ENCODE data around the gene TP73. TPM values are rescaled to one million over a fixed set of nuclear protein-coding genes. Genes with fewer than 3 reads are reported as not detected.

Gene TP73
- total and polyA plus RNA-seq, 9 donors: 0.52 to 2.5 (median 1.2) TPM

DNA sequence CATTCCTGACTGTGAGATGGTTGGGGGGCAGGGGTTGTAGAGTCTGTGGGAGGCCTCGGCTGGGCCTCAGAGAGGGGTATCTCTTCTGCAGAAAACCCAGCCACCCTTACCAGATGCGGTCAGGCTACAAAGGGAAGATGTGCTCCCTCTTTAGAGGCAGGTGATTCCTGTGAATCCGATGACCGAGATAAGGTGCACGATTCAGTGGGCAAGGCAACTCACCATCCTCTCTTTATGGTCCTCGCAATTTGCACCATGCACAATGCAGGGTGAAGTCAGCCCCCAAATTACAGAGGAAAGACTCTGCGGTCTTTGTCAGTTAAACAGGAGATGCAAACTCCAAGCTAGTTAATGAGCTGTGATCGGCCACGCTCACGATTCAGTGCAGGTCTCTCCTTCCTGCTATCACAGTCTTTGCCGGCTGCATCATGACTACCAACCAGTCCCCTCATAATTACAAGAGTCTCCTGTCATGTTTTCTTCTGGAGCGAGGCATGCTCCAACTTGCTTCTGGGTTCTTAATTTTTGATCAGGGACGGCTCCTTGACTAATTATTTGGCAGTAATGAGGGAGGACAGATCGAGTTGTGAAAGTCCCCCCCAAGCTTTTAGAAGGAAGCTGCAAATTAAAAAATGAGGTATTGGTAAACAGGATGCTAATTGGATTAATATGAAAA is 12.5 kb downstream of the TP73 start:
- H3K27me3 ChIP-seq (ENCODE audit: control insufficient read depth, insufficient read depth, low read length): peaks cover 3% of the 10 kb centered on the region
- WGBS (ENCODE audit: insufficient coverage): 66% methylated on average over 12 of the region's 14 CpGs

DNA sequence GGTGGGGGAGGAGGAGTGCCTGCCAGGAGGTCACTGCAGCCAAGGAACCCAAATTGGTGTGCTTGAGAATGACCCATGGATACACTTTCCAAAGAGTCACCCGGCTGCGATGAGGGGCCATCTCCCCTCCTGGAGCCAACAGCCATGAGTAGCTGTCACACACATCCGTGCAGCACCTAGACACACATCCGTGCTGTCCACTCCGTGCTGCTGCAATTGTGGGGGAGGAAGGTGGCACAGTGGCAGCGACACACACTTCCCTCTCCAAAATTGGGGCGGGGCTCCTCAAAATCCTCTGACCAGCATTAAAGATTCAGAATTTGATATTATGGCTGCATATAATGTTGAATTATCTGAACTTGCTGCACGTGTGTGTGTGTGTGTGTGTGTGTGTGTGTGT is 15.8 kb downstream of the TP73 start:
- Histone ChIP-seq H3K27me3 (ENCODE audit: control insufficient read depth, insufficient read depth, low read length) (peaks cover 6% of the 10 kb centered on the region), H3K27ac (ENCODE audit: low read length) (no peak overlapping the region)

More for the DNA sequence above, 12.5 kb downstream of the TP73 start:
- Histone ChIP-seq H3K27ac (ENCODE audit: low read length) (no peak overlapping the region), H3K9me3 (replicated peaks; ENCODE audit: control insufficient read depth, low read depth, low read length) (no peaks in the 10 kb centered on the region), H3K4me3 (ENCODE audit: low read length) (no peak overlapping the region), H3K4me1 (ENCODE audit: control insufficient read depth, insufficient read depth, low read length) (peaks cover 17% of the 10 kb centered on the region), H3K36me3 (ENCODE audit: control insufficient read depth, insufficient read depth, low read length) (no peaks in the 10 kb centered on the region)
- DNase-seq: no peak

DNA sequence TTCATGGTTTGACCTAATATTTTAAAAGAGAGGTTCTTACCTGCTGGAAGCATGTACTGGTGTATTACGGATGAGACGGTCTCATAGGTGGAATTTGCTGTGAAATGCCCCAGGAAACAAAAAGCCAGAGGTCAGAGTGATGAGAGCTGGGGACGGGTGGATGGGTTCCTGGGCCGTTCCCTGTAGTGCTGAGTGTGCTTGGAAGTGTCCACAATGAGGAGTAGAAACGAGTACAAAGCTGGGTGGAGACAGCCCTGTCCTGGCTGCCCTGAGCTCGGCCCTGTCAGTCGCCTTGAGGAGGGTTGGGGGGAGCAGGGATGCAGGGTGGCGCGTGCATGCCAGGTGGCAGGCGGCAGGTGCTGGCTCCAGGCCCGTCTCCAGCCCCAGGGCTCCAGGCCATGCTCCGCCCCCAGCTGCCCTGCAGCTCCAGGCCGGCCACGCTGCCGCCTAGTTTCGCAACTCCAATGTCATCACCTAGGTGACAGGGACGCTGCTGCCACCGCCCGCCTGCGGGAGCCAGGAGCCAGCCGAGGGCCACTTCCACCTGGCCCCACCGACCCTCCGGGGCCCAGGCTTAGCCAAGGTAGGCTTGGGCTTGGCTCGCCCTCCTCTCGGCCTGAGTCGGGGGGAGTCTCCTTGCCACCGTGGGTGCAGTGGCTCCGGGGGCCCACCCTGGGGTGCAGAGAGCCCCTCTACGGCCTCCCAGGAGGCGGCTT is 16.4 kb downstream of the TP73 start:
- Histone ChIP-seq H3K9me3 (replicated peaks; ENCODE audit: control insufficient read depth, low read depth, low read length) (no peaks in the 10 kb centered on the region), H3K4me3 (ENCODE audit: low read length) (no peak overlapping the region), H3K27ac (ENCODE audit: low read length) (no peak overlapping the region), H3K36me3 (ENCODE audit: control insufficient read depth, insufficient read depth, low read length) (no peaks in the 10 kb centered on the region), H3K27me3 (ENCODE audit: control insufficient read depth, insufficient read depth, low read length) (peaks cover 6% of the 10 kb centered on the region), H3K4me1 (ENCODE audit: control insufficient read depth, insufficient read depth, low read length) (peaks cover 27% of the 10 kb centered on the region)
- DNase-seq: peak; percentile 66
- 26% methylated on average over 30 of the region's 30 CpGs for WGBS (ENCODE audit: insufficient coverage)

More for the DNA sequence above, 15.8 kb downstream of the TP73 start:
- H3K9me3 ChIP-seq (replicated peaks; ENCODE audit: control insufficient read depth, low read depth, low read length): no peaks in the 10 kb centered on the region
- H3K36me3 ChIP-seq (ENCODE audit: control insufficient read depth, insufficient read depth, low read length): no peaks in the 10 kb centered on the region
- H3K4me1 ChIP-seq (ENCODE audit: control insufficient read depth, insufficient read depth, low read length): peaks cover 24% of the 10 kb centered on the region
- no peak for DNase-seq
- 0% methylated on average over 1 of the region's 8 CpGs for WGBS (ENCODE audit: insufficient coverage)
- H3K4me3 ChIP-seq (ENCODE audit: low read length): no peak overlapping the region

DNA sequence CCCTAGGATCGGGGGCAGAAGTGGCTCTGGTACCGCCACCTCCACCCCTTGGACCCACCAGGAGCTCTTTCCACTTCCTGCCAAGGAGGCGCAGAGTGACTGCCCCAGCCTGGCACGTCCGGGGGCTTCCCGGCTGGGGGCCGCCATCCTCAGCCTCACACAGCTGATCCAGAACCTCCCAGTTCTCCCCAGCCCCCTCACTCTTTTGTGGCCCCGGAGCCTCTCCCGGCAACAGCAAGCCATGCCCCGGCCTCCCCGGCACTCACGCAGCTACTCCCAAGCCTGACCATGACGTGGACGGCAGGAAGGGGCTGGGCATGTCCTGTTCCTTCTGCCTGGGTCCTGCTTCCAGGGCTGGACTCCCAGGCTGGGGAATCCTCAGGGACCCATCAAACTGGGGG is 17.1 kb downstream of the TP73 start:
- Histone ChIP-seq H3K27ac (ENCODE audit: low read length) (no peak overlapping the region), H3K36me3 (ENCODE audit: control insufficient read depth, insufficient read depth, low read length) (no peaks in the 10 kb centered on the region), H3K9me3 (replicated peaks; ENCODE audit: control insufficient read depth, low read depth, low read length) (no peaks in the 10 kb centered on the region), H3K4me3 (ENCODE audit: low read length) (no peak overlapping the region), H3K27me3 (ENCODE audit: control insufficient read depth, insufficient read depth, low read length) (peaks cover 7% of the 10 kb centered on the region), H3K4me1 (ENCODE audit: control insufficient read depth, insufficient read depth, low read length) (peaks cover 34% of the 10 kb centered on the region)
- DNase-seq: no peak
- 68% methylated on average over 14 of the region's 14 CpGs for WGBS (ENCODE audit: insufficient coverage)

DNA sequence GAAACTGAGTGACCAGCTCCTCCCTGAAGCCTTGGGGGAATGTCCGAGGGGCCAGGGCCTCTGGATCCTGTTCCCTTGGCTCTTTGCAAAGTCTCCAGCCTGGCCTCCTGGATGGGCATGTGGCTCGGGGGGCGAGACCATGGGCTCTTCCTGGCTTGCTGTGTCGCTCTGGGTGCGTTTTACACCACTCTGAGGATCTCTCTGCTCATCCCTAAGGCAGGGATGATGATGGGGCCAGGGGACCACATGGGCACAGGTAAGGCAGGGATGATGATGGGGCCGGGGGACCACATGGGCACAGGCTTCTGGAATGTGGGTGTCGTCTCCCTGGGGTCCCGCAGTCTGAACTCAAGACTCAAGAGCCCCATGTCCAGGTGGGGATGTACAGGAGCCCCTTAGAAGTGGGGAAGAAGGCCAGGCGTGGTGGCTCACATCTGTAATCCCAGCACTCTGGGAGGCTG is 17.7 kb downstream of the TP73 start:
- Histone ChIP-seq H3K9me3 (replicated peaks; ENCODE audit: control insufficient read depth, low read depth, low read length) (no peaks in the 10 kb centered on the region), H3K4me3 (ENCODE audit: low read length) (no peak overlapping the region), H3K27me3 (ENCODE audit: control insufficient read depth, insufficient read depth, low read length) (peaks cover 9% of the 10 kb centered on the region), H3K27ac (ENCODE audit: low read length) (no peak overlapping the region), H3K36me3 (ENCODE audit: control insufficient read depth, insufficient read depth, low read length) (no peaks in the 10 kb centered on the region), H3K4me1 (ENCODE audit: control insufficient read depth, insufficient read depth, low read length) (peaks cover 39% of the 10 kb centered on the region)
- WGBS (ENCODE audit: insufficient coverage): 72% methylated on average over 8 of the region's 9 CpGs
- no peak for DNase-seq

DNA sequence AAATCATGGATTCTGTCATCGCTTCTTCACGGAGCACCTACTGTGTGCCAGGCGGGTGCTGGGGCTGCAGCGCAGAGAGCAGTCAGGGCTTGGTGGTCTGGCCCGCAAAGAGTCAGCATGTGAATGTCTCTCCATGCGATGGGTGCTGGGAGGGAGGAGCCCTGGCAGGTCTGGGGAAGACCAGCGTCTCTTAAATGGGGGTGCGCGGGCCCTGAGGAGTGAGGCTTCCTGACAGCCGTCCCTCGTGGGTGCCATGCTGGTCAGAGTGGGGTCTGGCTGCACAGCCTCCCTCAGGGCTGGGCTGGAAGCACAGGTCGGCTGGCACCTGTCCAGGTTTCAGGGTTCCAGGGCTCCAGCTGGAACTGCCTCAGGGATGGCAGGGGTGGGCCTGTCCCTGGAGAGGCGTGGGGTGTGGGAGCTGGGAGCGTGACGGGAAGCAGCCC is 18.5 kb downstream of the TP73 start:
- no peak overlapping the region for H3K4me3 ChIP-seq (ENCODE audit: low read length)
- H3K36me3 ChIP-seq (ENCODE audit: control insufficient read depth, insufficient read depth, low read length): no peaks in the 10 kb centered on the region
- 83% methylated on average over 15 of the region's 15 CpGs for WGBS (ENCODE audit: insufficient coverage)
- H3K4me1 ChIP-seq (ENCODE audit: control insufficient read depth, insufficient read depth, low read length): peaks cover 39% of the 10 kb centered on the region
- H3K27me3 ChIP-seq (ENCODE audit: control insufficient read depth, insufficient read depth, low read length): peaks cover 9% of the 10 kb centered on the region
- DNase-seq: no peak
- H3K27ac ChIP-seq (ENCODE audit: low read length): no peak overlapping the region
- no peaks in the 10 kb centered on the region for H3K9me3 ChIP-seq (replicated peaks; ENCODE audit: control insufficient read depth, low read depth, low read length)

DNA sequence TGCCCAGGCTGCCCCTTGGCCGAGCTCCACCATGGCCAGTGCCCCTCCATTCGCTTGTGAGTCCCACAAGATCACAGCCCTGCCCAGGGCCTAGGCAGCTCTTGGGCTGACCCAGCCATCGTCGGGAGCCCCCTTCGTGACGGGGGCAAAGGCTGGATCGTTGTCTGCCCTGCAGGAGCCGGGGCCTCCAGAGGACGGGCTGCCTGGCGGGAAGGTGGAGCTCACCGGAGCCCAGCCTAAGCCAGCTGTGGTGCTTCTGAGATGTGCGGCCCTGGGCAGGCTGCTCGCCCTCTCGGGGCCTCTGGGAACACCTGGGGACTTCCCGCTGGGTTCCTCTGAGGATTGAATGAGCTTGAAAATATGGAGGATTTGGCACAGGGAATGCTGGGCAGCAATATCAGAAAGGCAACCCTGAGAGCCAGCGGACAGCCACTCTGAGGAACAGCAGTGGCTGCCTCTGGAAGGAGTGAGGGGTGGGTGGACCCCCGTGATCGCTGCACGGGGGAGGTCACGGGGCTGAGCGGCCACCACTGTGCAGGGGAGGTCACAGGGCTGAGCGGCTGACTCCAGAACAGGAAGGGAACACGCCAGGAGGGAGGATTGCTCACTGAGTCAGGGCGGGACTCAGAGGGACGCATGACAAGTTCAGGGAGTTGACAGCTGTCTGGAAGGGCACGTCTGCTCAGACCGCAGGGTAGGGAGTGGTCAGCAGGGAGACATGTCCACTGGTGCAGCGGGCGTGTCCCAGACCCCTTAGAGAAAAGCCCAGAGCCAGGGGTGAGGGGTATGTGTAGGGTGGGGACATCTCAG is 19.3 kb downstream of the TP73 start:
- Histone ChIP-seq H3K27ac (ENCODE audit: low read length) (no peak overlapping the region), H3K9me3 (replicated peaks; ENCODE audit: control insufficient read depth, low read depth, low read length) (no peaks in the 10 kb centered on the region), H3K36me3 (ENCODE audit: control insufficient read depth, insufficient read depth, low read length) (no peaks in the 10 kb centered on the region), H3K4me1 (ENCODE audit: control insufficient read depth, insufficient read depth, low read length) (peaks cover 39% of the 10 kb centered on the region), H3K4me3 (ENCODE audit: low read length) (no peak overlapping the region), H3K27me3 (ENCODE audit: control insufficient read depth, insufficient read depth, low read length) (peaks cover 9% of the 10 kb centered on the region)
- WGBS (ENCODE audit: insufficient coverage): 42% methylated on average over 29 of the region's 29 CpGs
- DNase-seq: no peak

DNA sequence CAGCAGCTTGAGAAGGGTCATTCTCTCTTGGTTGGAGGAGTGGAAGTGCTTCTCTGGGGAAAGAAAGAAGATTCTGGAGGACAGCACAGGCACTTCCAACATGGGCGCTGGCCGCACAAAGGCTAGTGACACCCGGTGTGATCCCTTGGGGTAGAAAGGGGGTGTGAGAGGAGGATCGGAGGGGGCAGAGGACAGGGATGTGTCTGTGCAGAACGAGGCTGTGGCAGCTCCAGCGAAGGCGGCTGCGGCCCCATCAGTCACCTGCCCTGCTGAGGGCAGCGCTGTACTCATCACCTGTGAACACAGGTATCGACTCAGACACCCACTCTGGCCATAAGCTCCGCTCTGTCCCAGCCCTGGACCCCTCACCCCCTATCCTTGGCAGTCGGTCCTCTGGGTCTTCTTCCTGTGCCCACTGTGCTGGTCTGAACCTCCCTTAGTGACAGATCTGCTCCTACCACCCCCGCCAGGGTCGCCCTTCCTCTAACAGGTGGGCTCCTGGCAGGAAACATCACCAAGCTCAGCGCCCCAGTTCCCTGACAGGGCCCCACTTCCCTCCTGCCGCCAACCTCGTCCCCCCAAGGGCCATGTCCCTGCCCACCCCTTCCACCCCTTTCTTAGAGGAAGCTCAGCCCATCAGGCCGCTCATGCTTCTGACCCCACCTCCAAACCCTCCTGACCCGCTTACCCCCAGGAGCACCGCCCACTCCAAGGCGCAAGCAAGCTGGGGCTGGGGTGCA is 20.1 kb downstream of the TP73 start:
- H3K27ac ChIP-seq (ENCODE audit: low read length): no peak overlapping the region
- no peaks in the 10 kb centered on the region for H3K9me3 ChIP-seq (replicated peaks; ENCODE audit: control insufficient read depth, low read depth, low read length)
- peaks cover 7% of the 10 kb centered on the region for H3K27me3 ChIP-seq (ENCODE audit: control insufficient read depth, insufficient read depth, low read length)
- peaks cover 39% of the 10 kb centered on the region for H3K4me1 ChIP-seq (ENCODE audit: control insufficient read depth, insufficient read depth, low read length)
- 65% methylated on average over 21 of the region's 21 CpGs for WGBS (ENCODE audit: insufficient coverage)
- H3K4me3 ChIP-seq (ENCODE audit: low read length): no peak overlapping the region
- DNase-seq: no peak
- H3K36me3 ChIP-seq (ENCODE audit: control insufficient read depth, insufficient read depth, low read length): no peaks in the 10 kb centered on the region

DNA sequence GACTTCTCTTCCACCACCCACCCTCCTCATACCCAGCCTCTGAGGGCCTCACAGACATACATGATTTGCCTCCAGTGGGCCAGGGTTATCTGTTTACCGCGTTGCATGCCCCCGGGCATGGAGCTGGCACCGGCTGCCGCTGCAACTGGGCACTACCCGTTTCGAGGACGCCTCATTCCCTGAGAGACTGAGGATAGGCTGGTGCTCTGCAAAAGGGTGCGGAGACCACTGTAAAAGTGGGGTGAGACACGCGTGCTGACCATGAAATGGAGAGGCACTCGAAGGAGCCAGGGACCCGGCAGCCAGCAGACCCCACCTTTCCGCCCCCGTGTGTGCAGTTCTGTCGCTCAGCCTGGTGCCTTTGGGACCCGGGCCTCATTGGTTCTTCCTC is 20.6 kb downstream of the TP73 start:
- peaks cover 36% of the 10 kb centered on the region for H3K4me1 ChIP-seq (ENCODE audit: control insufficient read depth, insufficient read depth, low read length)
- H3K9me3 ChIP-seq (replicated peaks; ENCODE audit: control insufficient read depth, low read depth, low read length): no peaks in the 10 kb centered on the region
- H3K27ac ChIP-seq (ENCODE audit: low read length): no peak overlapping the region
- no peak overlapping the region for H3K4me3 ChIP-seq (ENCODE audit: low read length)
- DNase-seq: no peak
- H3K36me3 ChIP-seq (ENCODE audit: control insufficient read depth, insufficient read depth, low read length): no peaks in the 10 kb centered on the region
- peaks cover 6% of the 10 kb centered on the region for H3K27me3 ChIP-seq (ENCODE audit: control insufficient read depth, insufficient read depth, low read length)
- WGBS (ENCODE audit: insufficient coverage): 78% methylated on average over 17 of the region's 17 CpGs

Measured in muscle of leg (tissue), 11 donors.